Left lung (tissue), 10 donors: Measurements from ENCODE around the gene RNF175. TPM values are rescaled to one million over a fixed set of nuclear protein-coding genes. Genes with fewer than 3 reads are reported as not detected.
"Not testable (repeated sequence)": the region's sequence is repeated elsewhere in the genome, so short reads cannot be mapped to it uniquely, and the experiment has no call there.

Source experiments
- ATAC-seq: fragments of 200-7000 bp; cut with Tn5 transposase; one replicate; pipeline ENCODE4 v1.9.1; 2020; ENCODE audit warnings: moderate library complexity
- DNase-seq, 4 donors: peaks; one replicate each; pipeline ENCODE4 v3.0.0-alpha.2; 2013 to 2020
- H3K27ac ChIP-seq, 2 donors: fragments of 200-600 bp; sonication (generic) in 1 of 2; one replicate each; pipeline versions ENCODE4 v1.5.0 to v1.8.0; 2020 to 2021
- H3K27me3 ChIP-seq, 2 donors: fragments of 200-600 bp; sonication (generic) in 1 of 2; one replicate each; pipeline versions ENCODE4 v1.5.0 to v1.8.0; 2020 to 2021
- H3K36me3 ChIP-seq, 2 donors: fragments of 200-600 bp; sonication (generic) in 1 of 2; one replicate each; pipeline versions ENCODE4 v1.5.0 to v1.8.0; 2020 to 2021
- H3K4me1 ChIP-seq, 2 donors: fragments of 200-600 bp; one replicate each; pipeline ENCODE4 v1.8.0; 2021
- H3K4me3 ChIP-seq, 2 donors: fragments of 200-600 bp; sonication (generic) in 1 of 2; one replicate each; pipeline versions ENCODE4 v1.5.0 to v1.8.0; 2020 to 2021; ENCODE audit warnings: mild to moderate bottlenecking in 1 of 2
- H3K9me3 ChIP-seq, 2 donors: fragments of 200-600 bp; sonication (generic) in 1 of 2; one replicate each; pipeline versions ENCODE4 v1.5.0 to v1.8.0; 2020 to 2021
- intact Hi-C, 2 donors: fragments of 100-400 bp; cut with DNase I; formaldehyde crosslinking; loops; one replicate each; pipeline versions ENCODE4 v1.11.2 to v1.14.2; 2022
- polyA plus RNA-seq, 6 donors: library from polyadenylated mRNA; unstranded; fragments of 120-200 nt; gene quantifications; one replicate each; pipeline ENCODE4 v1.2.1, GENCODE V29; 2013; ENCODE audit not compliant: insufficient read length in 6 of 6
- total RNA-seq, 2 donors: library from RNA; stranded (reverse); fragmentation: NEBNext Ultra II Directional; extraction: Animal tissue kit (Norgen Biotek cat#: 25700); gene quantifications; one replicate each; pipeline ENCODE4 v1.2.1, GENCODE V29; 2021
- TF ChIP-seq, protein P1 (sequence below), 2 donors: fragments of 200-600 bp; sonication (generic) in 1 of 2; IDR thresholded peaks; one replicate each; pipeline versions ENCODE4 v1.5.0 to v1.8.0; 2021; ENCODE audit warnings: antibody characterized with exemption in 2 of 2
- donor health status: DM: no; HTN: yes; CAD: no.
- donor health status: DM: no; HTN: no; CAD: no.

Gene RNF175
- total and polyA plus RNA-seq, 8 donors: 0.23 to 9.5 (median 7.2) TPM; not detected in 1

GRCh38 chr4:153679486-153679885, 80.3 kb downstream of the RNF175 start:
- no peak for ATAC-seq
- Histone ChIP-seq H3K4me1 (peaks cover 3 to 48% of the 10 kb centered on the region in 2 donors), H3K36me3 (no peaks in the 10 kb centered on the region), H3K27ac (peak overlapping the region in 1 of 2 donors; percentile 60), H3K4me3 (no peak overlapping the region), H3K27me3 (peaks cover 0 to 12% of the 10 kb centered on the region in 2 donors), H3K9me3 (peaks cover 0 to 10% of the 10 kb centered on the region in 2 donors)
- intact Hi-C loops: no loop called here
- DNase-seq: no peak
- TF ChIP-seq, protein P1, sequence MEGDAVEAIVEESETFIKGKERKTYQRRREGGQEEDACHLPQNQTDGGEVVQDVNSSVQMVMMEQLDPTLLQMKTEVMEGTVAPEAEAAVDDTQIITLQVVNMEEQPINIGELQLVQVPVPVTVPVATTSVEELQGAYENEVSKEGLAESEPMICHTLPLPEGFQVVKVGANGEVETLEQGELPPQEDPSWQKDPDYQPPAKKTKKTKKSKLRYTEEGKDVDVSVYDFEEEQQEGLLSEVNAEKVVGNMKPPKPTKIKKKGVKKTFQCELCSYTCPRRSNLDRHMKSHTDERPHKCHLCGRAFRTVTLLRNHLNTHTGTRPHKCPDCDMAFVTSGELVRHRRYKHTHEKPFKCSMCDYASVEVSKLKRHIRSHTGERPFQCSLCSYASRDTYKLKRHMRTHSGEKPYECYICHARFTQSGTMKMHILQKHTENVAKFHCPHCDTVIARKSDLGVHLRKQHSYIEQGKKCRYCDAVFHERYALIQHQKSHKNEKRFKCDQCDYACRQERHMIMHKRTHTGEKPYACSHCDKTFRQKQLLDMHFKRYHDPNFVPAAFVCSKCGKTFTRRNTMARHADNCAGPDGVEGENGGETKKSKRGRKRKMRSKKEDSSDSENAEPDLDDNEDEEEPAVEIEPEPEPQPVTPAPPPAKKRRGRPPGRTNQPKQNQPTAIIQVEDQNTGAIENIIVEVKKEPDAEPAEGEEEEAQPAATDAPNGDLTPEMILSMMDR (IDR thresholded peaks at IDR 0.05): no peak

GRCh38 chr4:153676984-153677383, 82.8 kb downstream of the RNF175 start:
- peak overlapping the region in 1 of 2 donors; percentile 14 for H3K27ac ChIP-seq
- peaks cover 0 to 30% of the 10 kb centered on the region in 2 donors for H3K4me1 ChIP-seq
- peaks cover 0 to 10% of the 10 kb centered on the region in 2 donors for H3K9me3 ChIP-seq
- ATAC-seq (peak; percentile 86), DNase-seq (no peak)
- TF ChIP-seq, protein P1 (IDR thresholded peaks at IDR 0.05): no peak
- H3K4me3 ChIP-seq: no peak overlapping the region
- H3K27me3 ChIP-seq: no peaks in the 10 kb centered on the region
- H3K36me3 ChIP-seq: no peaks in the 10 kb centered on the region
- intact Hi-C loops: no loop called here

GRCh38 chr4:153676486-153676885, 83.3 kb downstream of the RNF175 start:
- Histone ChIP-seq H3K36me3 (no peaks in the 10 kb centered on the region), H3K27ac (peak overlapping the region in 1 of 2 donors; percentile 14), H3K4me3 (no peak overlapping the region), H3K4me1 (peaks cover 0 to 30% of the 10 kb centered on the region in 2 donors), H3K27me3 (no peaks in the 10 kb centered on the region), H3K9me3 (peaks cover 0 to 10% of the 10 kb centered on the region in 2 donors)
- ATAC-seq (no peak), DNase-seq (no peak)
- intact Hi-C loops: no loop called here
- TF ChIP-seq, protein P1 (IDR thresholded peaks at IDR 0.05): no peak

GRCh38 chr4:153669838-153670237, 90.0 kb downstream of the RNF175 start:
- Histone ChIP-seq H3K4me1 (no peaks in the 10 kb centered on the region), H3K36me3 (no peaks in the 10 kb centered on the region), H3K4me3 (no peak overlapping the region), H3K27ac (no peak overlapping the region), H3K9me3 (peaks cover 0 to 3% of the 10 kb centered on the region in 2 donors), H3K27me3 (no peaks in the 10 kb centered on the region)
- DNase-seq: no peak
- no peak for ATAC-seq
- TF ChIP-seq, protein P1 (IDR thresholded peaks at IDR 0.05): no peak
- intact Hi-C loops: no loop called here

GRCh38 chr4:153668647-153669046, 91.2 kb downstream of the RNF175 start:
- ATAC-seq (peak; percentile 23), DNase-seq (no peak)
- TF ChIP-seq, protein P1 (IDR thresholded peaks at IDR 0.05): no peak
- no peaks in the 10 kb centered on the region for H3K36me3 ChIP-seq
- no peaks in the 10 kb centered on the region for H3K4me1 ChIP-seq
- no peak overlapping the region for H3K27ac ChIP-seq
- peaks cover 0 to 6% of the 10 kb centered on the region in 2 donors for H3K9me3 ChIP-seq
- no peaks in the 10 kb centered on the region for H3K27me3 ChIP-seq
- intact Hi-C loops: no loop called here
- H3K4me3 ChIP-seq: no peak overlapping the region

- ATAC-seq, intact Hi-C loops, H3K9me3 ChIP-seq: not testable (repeated sequence)
Observed at GRCh38 chr4:153666505-153666904, 93.3 kb downstream of the RNF175 start.

More at GRCh38 chr4:153666505-153666904, 93.3 kb downstream of the RNF175 start:
- H3K4me1 ChIP-seq, H3K36me3 ChIP-seq, H3K27me3 ChIP-seq, DNase-seq, H3K4me3 ChIP-seq, H3K27ac ChIP-seq: not testable (repeated sequence)
